Breast epithelium (tissue), 4 donors: ENCODE results near the gene PDCL2. TPM values are rescaled to one million over a fixed set of nuclear protein-coding genes. Genes with fewer than 3 reads are reported as not detected.

Source experiments
- DNase-seq, 2 donors: peaks; one replicate each; pipeline ENCODE4 v3.0.0-alpha.2; 2019; ENCODE audit warnings: low spot score in 2 of 2
- H3K27ac ChIP-seq, 2 donors: fragments of 200-600 bp; sonication (generic) in 1 of 2; one replicate each; pipeline ENCODE4 v1.5.1; 2016 to 2019; ENCODE audit warnings: mild to moderate bottlenecking in 1 of 2
- H3K27me3 ChIP-seq, 2 donors: fragments of 200-600 bp; sonication (generic) in 1 of 2; one replicate each; pipeline versions ENCODE4 v1.5.1 to v1.6.0; 2017 to 2019; ENCODE audit warnings: control low read depth in 1 of 2, mild to moderate bottlenecking in 1 of 2
- H3K36me3 ChIP-seq: fragments of 200-600 bp; one replicate; pipeline ENCODE4 v1.5.1; 2019
- H3K4me1 ChIP-seq, 2 donors: fragments of 200-600 bp; sonication (generic); one replicate each; pipeline ENCODE4 v1.5.1; 2016 to 2019; ENCODE audit warnings: control low read depth in 1 of 2
- H3K4me3 ChIP-seq, 3 donors: fragments of 200-600 bp; sonication (generic); 1 replicate in 2 of 3; 2 replicates in 1 of 3; pipeline ENCODE4 v1.5.1; 2016 to 2019; ENCODE audit warnings: mild to moderate bottlenecking in 3 of 3, moderate library complexity in 2 of 3
- H3K9me3 ChIP-seq, 2 donors: fragments of 200-600 bp; sonication (generic) in 1 of 2; one replicate each; pipeline ENCODE4 v1.5.1; 2016 to 2019; ENCODE audit warnings: control low read depth in 1 of 2
- CTCF ChIP-seq, 3 donors: fragments of 450-650 bp; IDR thresholded peaks; one replicate each; pipeline ENCODE4 v1.5.1; 2016 to 2017; ENCODE audit warnings: antibody characterized with exemption in 3 of 3, mild to moderate bottlenecking in 3 of 3, moderate library complexity in 3 of 3
- POLR2A ChIP-seq: fragments of 450-650 bp; IDR thresholded peaks from one replicate; pipeline ENCODE4 v1.6.1; 2016; ENCODE audit warnings: antibody characterized with exemption, mild to moderate bottlenecking, moderate library complexity
- POLR2AphosphoS5 ChIP-seq, 3 donors: sonication (generic); formaldehyde crosslinking; IDR thresholded peaks; one replicate each; pipeline ENCODE4 v1.6.1; 2017; ENCODE audit warnings: antibody characterized with exemption in 3 of 3
- intact Hi-C: fragments of 100-400 bp; cut with DNase I; formaldehyde crosslinking; loops from one replicate; pipeline ENCODE4 v1.15.1; 2023; ENCODE audit warnings: low total_unique reads
- total RNA-seq, 3 donors: library from RNA; depleted of rRNA; stranded (reverse); fragments of >200 nt; gene quantifications; one replicate each; pipeline ENCODE4 v1.1.0, GENCODE V29; 2016

Gene PDCL2
- total RNA-seq, 3 donors from 2014 or later: not detected

DNA sequence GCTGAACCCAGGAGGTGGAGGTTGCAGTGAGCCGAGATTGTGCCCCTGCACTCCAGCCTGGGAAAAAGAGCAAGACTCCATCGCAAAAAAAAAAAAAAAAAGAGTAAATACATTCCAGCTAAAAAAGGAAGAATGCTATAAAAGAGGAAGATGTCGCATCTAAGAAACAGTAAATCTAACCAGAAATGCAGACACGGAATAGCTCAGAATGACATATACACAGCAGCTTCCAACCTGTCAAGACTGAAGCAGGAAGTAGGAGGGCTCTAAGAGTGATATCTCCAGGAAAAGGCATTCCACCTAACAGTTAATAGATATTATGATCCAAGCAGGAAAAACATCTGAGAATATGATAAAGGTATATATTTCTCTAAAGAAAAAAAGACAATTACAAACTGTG, 61.4 kb downstream of the PDCL2 start:
- H3K27ac ChIP-seq: no peak overlapping the region
- peaks cover 4% of the 10 kb centered on the region in 2 donors for H3K9me3 ChIP-seq
- intact Hi-C loops: no loop called here
- DNase-seq: no peak
- TF ChIP-seq POLR2A (no peak), POLR2AphosphoS5 (IDR thresholded peaks at IDR 0.05) (no peak), CTCF (IDR thresholded peaks at IDR 0.05) (no peak)
- H3K4me1 ChIP-seq: no peaks in the 10 kb centered on the region
- no peaks in the 10 kb centered on the region for H3K27me3 ChIP-seq
- H3K36me3 ChIP-seq: no peaks in the 10 kb centered on the region
- no peak overlapping the region for H3K4me3 ChIP-seq

DNA sequence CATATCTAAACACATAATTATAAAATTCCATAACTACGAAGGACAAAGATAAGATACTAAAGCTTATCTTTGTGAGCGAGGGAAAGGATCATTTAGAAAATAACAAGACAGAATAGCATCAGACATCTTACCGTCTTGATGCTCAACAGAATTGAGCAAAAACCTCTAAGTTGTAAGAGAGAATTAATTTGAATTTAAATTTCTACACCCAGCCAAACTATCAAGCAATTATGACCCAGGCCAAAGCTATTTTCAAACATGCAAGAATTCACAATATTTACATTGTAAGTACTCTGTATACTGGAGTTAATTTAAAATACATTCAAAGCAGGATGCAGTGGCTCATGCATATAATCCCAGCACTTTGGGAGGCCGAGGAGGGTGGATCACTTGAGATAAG, 61.9 kb downstream of the PDCL2 start:
- Histone ChIP-seq H3K4me1 (no peaks in the 10 kb centered on the region), H3K27me3 (no peaks in the 10 kb centered on the region), H3K9me3 (peaks cover 4% of the 10 kb centered on the region in 2 donors), H3K27ac (no peak overlapping the region), H3K36me3 (no peaks in the 10 kb centered on the region), H3K4me3 (no peak overlapping the region)
- no peak for DNase-seq
- TF ChIP-seq POLR2AphosphoS5 (IDR thresholded peaks at IDR 0.05): no peak
- TF ChIP-seq CTCF (IDR thresholded peaks at IDR 0.05): no peak
- TF ChIP-seq POLR2A: no peak
- intact Hi-C loops: no loop called here

- TF ChIP-seq POLR2A: no peak
- TF ChIP-seq CTCF (IDR thresholded peaks at IDR 0.05): no peak
- no peak for TF ChIP-seq POLR2AphosphoS5 (IDR thresholded peaks at IDR 0.05)
- Histone ChIP-seq H3K27ac (no peak overlapping the region), H3K4me1 (no peaks in the 10 kb centered on the region), H3K9me3 (peaks cover 4% of the 10 kb centered on the region in 2 donors), H3K4me3 (no peak overlapping the region), H3K27me3 (no peaks in the 10 kb centered on the region), H3K36me3 (no peaks in the 10 kb centered on the region)
- intact Hi-C loops: loop anchor here (10.0 kb wide), 1 partner anchor 784 kb away; no protein-coding TSS in a partner anchor
- no peak for DNase-seq
These were observed 63.6 kb downstream of the PDCL2 start for GRCh38 chr4:55528491-55528890.

DNA sequence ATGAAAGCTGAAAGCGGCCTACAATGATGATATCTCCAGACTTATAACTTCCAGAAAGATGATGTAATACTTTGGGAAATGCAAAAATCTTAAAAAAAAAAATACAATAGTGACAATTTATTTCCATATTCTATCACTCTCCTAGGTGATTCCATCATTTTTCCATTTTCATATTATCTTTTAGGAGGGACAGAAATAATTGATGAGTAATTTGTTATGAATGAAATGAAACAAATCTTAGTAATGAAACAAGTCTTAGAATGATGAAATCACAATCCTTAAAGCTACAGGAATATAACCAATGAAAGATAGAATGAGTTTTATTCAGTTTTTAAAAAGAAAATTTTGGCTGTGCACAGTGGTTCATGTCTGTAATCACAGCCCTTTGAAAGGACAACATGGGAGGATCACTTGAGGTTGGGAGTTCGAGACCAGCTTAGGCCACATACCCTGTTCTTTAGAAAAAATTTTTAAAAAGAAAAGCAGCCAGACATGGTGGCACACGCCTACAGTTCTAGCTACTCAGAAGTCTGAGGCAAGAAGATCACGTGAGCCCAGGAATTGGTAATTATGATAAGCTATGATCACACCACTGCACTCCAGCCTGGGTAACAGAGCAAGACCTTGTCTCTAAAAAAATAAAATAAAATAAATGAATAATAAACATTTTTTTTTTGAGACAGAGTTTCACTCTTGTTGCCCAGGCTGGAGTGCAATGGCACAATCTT, 67.0 kb downstream of the PDCL2 start:
- TF ChIP-seq CTCF (IDR thresholded peaks at IDR 0.05): no peak
- Histone ChIP-seq H3K27me3 (no peaks in the 10 kb centered on the region), H3K4me3 (no peak overlapping the region), H3K27ac (no peak overlapping the region), H3K36me3 (no peaks in the 10 kb centered on the region), H3K4me1 (no peaks in the 10 kb centered on the region), H3K9me3 (no peaks in the 10 kb centered on the region)
- intact Hi-C loops: loop anchor here (10.0 kb wide), 1 partner anchor 780 kb away; no protein-coding TSS in a partner anchor
- DNase-seq: no peak

- TF ChIP-seq POLR2AphosphoS5 (IDR thresholded peaks at IDR 0.05): no peak
- no peak for TF ChIP-seq POLR2A
- no peak for TF ChIP-seq CTCF (IDR thresholded peaks at IDR 0.05)
- H3K9me3 ChIP-seq: no peaks in the 10 kb centered on the region
- no peak overlapping the region for H3K27ac ChIP-seq
- intact Hi-C loops: loop anchor here (5.0 kb wide), 1 partner anchor 1399 kb away; no protein-coding TSS in a partner anchor
- DNase-seq: no peak
- H3K4me1 ChIP-seq: no peaks in the 10 kb centered on the region
- H3K36me3 ChIP-seq: no peaks in the 10 kb centered on the region
- H3K27me3 ChIP-seq: no peaks in the 10 kb centered on the region
- H3K4me3 ChIP-seq: no peak overlapping the region
These were observed 73.6 kb downstream of the PDCL2 start for GRCh38 chr4:55518442-55518841.
